ENCODE results near the gene CYP2S1. TPM values are rescaled to one million over a fixed set of nuclear protein-coding genes. Genes with fewer than 3 reads are reported as not detected.

Gene CYP2S1
- total RNA-seq, 2 experiments from 2014 or later: not detected

- TF ChIP-seq EZH2phosphoT487 (IDR thresholded peaks at IDR 0.05; ENCODE audit: borderline replicate concordance, low read depth, low read length): no peak
- TF ChIP-seq, protein P1, sequence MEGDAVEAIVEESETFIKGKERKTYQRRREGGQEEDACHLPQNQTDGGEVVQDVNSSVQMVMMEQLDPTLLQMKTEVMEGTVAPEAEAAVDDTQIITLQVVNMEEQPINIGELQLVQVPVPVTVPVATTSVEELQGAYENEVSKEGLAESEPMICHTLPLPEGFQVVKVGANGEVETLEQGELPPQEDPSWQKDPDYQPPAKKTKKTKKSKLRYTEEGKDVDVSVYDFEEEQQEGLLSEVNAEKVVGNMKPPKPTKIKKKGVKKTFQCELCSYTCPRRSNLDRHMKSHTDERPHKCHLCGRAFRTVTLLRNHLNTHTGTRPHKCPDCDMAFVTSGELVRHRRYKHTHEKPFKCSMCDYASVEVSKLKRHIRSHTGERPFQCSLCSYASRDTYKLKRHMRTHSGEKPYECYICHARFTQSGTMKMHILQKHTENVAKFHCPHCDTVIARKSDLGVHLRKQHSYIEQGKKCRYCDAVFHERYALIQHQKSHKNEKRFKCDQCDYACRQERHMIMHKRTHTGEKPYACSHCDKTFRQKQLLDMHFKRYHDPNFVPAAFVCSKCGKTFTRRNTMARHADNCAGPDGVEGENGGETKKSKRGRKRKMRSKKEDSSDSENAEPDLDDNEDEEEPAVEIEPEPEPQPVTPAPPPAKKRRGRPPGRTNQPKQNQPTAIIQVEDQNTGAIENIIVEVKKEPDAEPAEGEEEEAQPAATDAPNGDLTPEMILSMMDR (conservative IDR thresholded peaks at IDR 0.05; ENCODE audit: low read length): no peak
- DNase-seq (ENCODE audit: low spot score): no peak
- no peaks in the 10 kb centered on the region for H3K79me2 ChIP-seq (ENCODE audit: insufficient read depth, low read depth, low read length)
- H3K27ac ChIP-seq (ENCODE audit: low read depth, low read length, poor library complexity, severe bottlenecking): no peak overlapping the region
- no peaks in the 10 kb centered on the region for H3K9me2 ChIP-seq (ENCODE audit: insufficient read depth, low read length)
- ChIA-PET POLR2A (no interaction called here), CTCF (ENCODE audit: unreplicated experiment) (no interaction called here)
- H3K4me1 ChIP-seq (ENCODE audit: insufficient read depth, low read length, poor library complexity, severe bottlenecking): no peaks in the 10 kb centered on the region
- no peaks in the 10 kb centered on the region for H3K9me3 ChIP-seq (ENCODE audit: low read length)
- no peak overlapping the region for H3K4me2 ChIP-seq (ENCODE audit: low read length)
- H2AFZ ChIP-seq (ENCODE audit: low read length): no peak overlapping the region
- intact Hi-C loops (cut with micrococcal nuclease; ENCODE audit: unreplicated experiment): no loop called here
- BruUV-seq (replicated peaks): no TSS peak
- no peak overlapping the region for H3K4me3 ChIP-seq (ENCODE audit: low read depth, low read length, poor library complexity, severe bottlenecking)
- H4K20me1 ChIP-seq (ENCODE audit: insufficient read depth, low read length): no peaks in the 10 kb centered on the region
- H3K36me3 ChIP-seq (ENCODE audit: insufficient read depth, low read length): no peaks in the 10 kb centered on the region
Measured at GRCh38 chr19:41230067-41230857, 37.2 kb downstream of the CYP2S1 start.

- Histone ChIP-seq H4K20me1 (ENCODE audit: insufficient read depth, low read length) (no peaks in the 10 kb centered on the region), H3K9me3 (ENCODE audit: low read length) (no peaks in the 10 kb centered on the region), H2AFZ (ENCODE audit: low read length) (no peak overlapping the region), H3K79me2 (ENCODE audit: insufficient read depth, low read depth, low read length) (no peaks in the 10 kb centered on the region), H3K9me2 (ENCODE audit: insufficient read depth, low read length) (no peaks in the 10 kb centered on the region), H3K4me2 (ENCODE audit: low read length) (no peak overlapping the region), H3K36me3 (ENCODE audit: insufficient read depth, low read length) (no peaks in the 10 kb centered on the region), H3K27ac (ENCODE audit: low read depth, low read length, poor library complexity, severe bottlenecking) (no peak overlapping the region), H3K4me1 (ENCODE audit: insufficient read depth, low read length, poor library complexity, severe bottlenecking) (no peaks in the 10 kb centered on the region), H3K4me3 (ENCODE audit: low read depth, low read length, poor library complexity, severe bottlenecking) (no peak overlapping the region)
- CTCF ChIA-PET (ENCODE audit: unreplicated experiment): no interaction called here
- intact Hi-C loops (cut with micrococcal nuclease; ENCODE audit: unreplicated experiment): no loop called here
- TF ChIP-seq EZH2phosphoT487 (IDR thresholded peaks at IDR 0.05; ENCODE audit: borderline replicate concordance, low read depth, low read length): no peak
- TF ChIP-seq, protein P1 (conservative IDR thresholded peaks at IDR 0.05; ENCODE audit: low read length): no peak
- no peak for DNase-seq (ENCODE audit: low spot score)
- POLR2A ChIA-PET: no interaction called here
- no TSS peak for BruUV-seq (replicated peaks)
Measured at GRCh38 chr19:41232686-41233085, 39.7 kb downstream of the CYP2S1 start.

DNA sequence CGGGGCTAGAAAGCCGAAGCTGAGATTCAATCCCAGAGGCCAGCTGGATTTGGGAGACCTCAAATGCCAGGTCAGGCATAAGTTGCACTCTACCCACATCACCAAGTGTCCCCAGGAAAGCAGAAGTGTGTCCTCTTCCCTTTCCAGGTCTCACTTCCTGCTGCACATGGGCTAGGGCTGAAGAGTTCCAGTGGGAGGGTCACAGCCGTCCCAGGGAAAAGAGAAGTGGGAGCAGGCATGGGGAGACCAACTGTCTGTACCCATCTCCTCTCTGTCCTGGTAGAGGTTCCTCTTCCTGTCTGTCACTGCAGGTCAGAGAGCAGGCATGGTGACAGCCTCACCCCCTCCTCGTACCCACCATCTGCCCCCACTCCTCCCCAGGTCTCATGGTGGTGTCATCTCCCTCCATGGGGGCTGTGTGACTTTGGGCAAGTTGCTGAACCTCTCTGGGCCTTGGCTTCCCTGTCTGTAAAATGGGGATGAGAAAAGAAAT, 40.8 kb downstream of the CYP2S1 start:
- intact Hi-C loops (cut with micrococcal nuclease; ENCODE audit: unreplicated experiment): no loop called here
- no peaks in the 10 kb centered on the region for H3K9me3 ChIP-seq (ENCODE audit: low read length)

More for the DNA sequence above, 40.8 kb downstream of the CYP2S1 start:
- Histone ChIP-seq H3K79me2 (ENCODE audit: insufficient read depth, low read depth, low read length) (no peaks in the 10 kb centered on the region), H3K36me3 (ENCODE audit: insufficient read depth, low read length) (no peaks in the 10 kb centered on the region), H4K20me1 (ENCODE audit: insufficient read depth, low read length) (no peaks in the 10 kb centered on the region), H3K9me2 (ENCODE audit: insufficient read depth, low read length) (no peaks in the 10 kb centered on the region), H3K4me2 (ENCODE audit: low read length) (no peak overlapping the region), H2AFZ (ENCODE audit: low read length) (no peak overlapping the region), H3K4me3 (ENCODE audit: low read depth, low read length, poor library complexity, severe bottlenecking) (no peak overlapping the region), H3K27ac (ENCODE audit: low read depth, low read length, poor library complexity, severe bottlenecking) (no peak overlapping the region), H3K4me1 (ENCODE audit: insufficient read depth, low read length, poor library complexity, severe bottlenecking) (no peaks in the 10 kb centered on the region)
- no TSS peak for BruUV-seq (replicated peaks)
- TF ChIP-seq, protein P1 (conservative IDR thresholded peaks at IDR 0.05; ENCODE audit: low read length): no peak
- no peak for TF ChIP-seq EZH2phosphoT487 (IDR thresholded peaks at IDR 0.05; ENCODE audit: borderline replicate concordance, low read depth, low read length)
- no peak for DNase-seq (ENCODE audit: low spot score)
- ChIA-PET POLR2A (no interaction called here), CTCF (ENCODE audit: unreplicated experiment) (no interaction called here)

Measured in OCI-LY7 (cell line).